ENCODE data around the gene GPR108.

The GPR108 gene

GRCh38 chr19:6743714-6744380 is 6.5 kb upstream of the GPR108 start:
- ChIA-PET POLR2A (no interaction called here), CTCF (interaction anchor here (2.4 kb wide), 1 partner anchor 120 kb away, joined by 5 read pairs; no protein-coding TSS in a partner anchor)
- WGBS (ENCODE audit: insufficient coverage): over 99% methylated on average over 15 of the region's 15 CpGs
- no peaks in the 10 kb centered on the region for H3K27me3 ChIP-seq (replicated peaks in 2 of 5; ENCODE audit: control insufficient read depth in 4 of 5, insufficient read depth in 5 of 5, low read length in 4 of 5)
- H3K9me3 ChIP-seq (ENCODE audit: control extremely low read depth in 1 of 5, control insufficient read depth in 4 of 5, insufficient read depth in 2 of 5, low read depth in 1 of 5, low read length in 4 of 5): peaks cover 0 to 4% (median 0%) of the 10 kb centered on the region in 5 experiments
- no peak overlapping the region for H3K27ac ChIP-seq (ENCODE audit: insufficient read depth in 1 of 2, low read depth in 1 of 2, low read length in 2 of 2, poor library complexity in 1 of 2, severe bottlenecking in 2 of 2)
- peaks cover 0 to 24% (median 23%) of the 10 kb centered on the region in 4 experiments for H3K4me1 ChIP-seq (ENCODE audit: control extremely low read depth in 1 of 4, control insufficient read depth in 4 of 4, insufficient read depth in 4 of 4, low read length in 3 of 4)
- no peak overlapping the region for H3K4me3 ChIP-seq (ENCODE audit: control insufficient read depth in 1 of 7, extremely low read depth in 1 of 7, insufficient read depth in 4 of 7, low read depth in 2 of 7, low read length in 6 of 7)
- no peak for DNase-seq
- peaks cover 0 to 38% (median 16%) of the 10 kb centered on the region in 4 experiments for H3K36me3 ChIP-seq (ENCODE audit: control insufficient read depth in 4 of 4, insufficient read depth in 4 of 4, low read length in 3 of 4)

GRCh38 chr19:6743066-6743465 is 5.7 kb upstream of the GPR108 start:
- Histone ChIP-seq H3K27ac (ENCODE audit: insufficient read depth in 1 of 2, low read depth in 1 of 2, low read length in 2 of 2, poor library complexity in 1 of 2, severe bottlenecking in 2 of 2) (no peak overlapping the region), H3K4me1 (ENCODE audit: control extremely low read depth in 1 of 4, control insufficient read depth in 4 of 4, insufficient read depth in 4 of 4, low read length in 3 of 4) (peaks cover 3 to 32% (median 30%) of the 10 kb centered on the region in 4 experiments), H3K9me3 (ENCODE audit: control extremely low read depth in 1 of 5, control insufficient read depth in 4 of 5, insufficient read depth in 2 of 5, low read depth in 1 of 5, low read length in 4 of 5) (peaks cover 0 to 4% (median 0%) of the 10 kb centered on the region in 5 experiments), H3K4me3 (ENCODE audit: control insufficient read depth in 1 of 7, extremely low read depth in 1 of 7, insufficient read depth in 4 of 7, low read depth in 2 of 7, low read length in 6 of 7) (no peak overlapping the region), H3K27me3 (replicated peaks in 2 of 5; ENCODE audit: control insufficient read depth in 4 of 5, insufficient read depth in 5 of 5, low read length in 4 of 5) (no peaks in the 10 kb centered on the region), H3K36me3 (ENCODE audit: control insufficient read depth in 4 of 4, insufficient read depth in 4 of 4, low read length in 3 of 4) (peaks cover 0 to 32% (median 16%) of the 10 kb centered on the region in 4 experiments)
- DNase-seq: no peak
- ChIA-PET CTCF (interaction anchor here (2.4 kb wide), 1 partner anchor 120 kb away, joined by 5 read pairs; no protein-coding TSS in a partner anchor), POLR2A (no interaction called here)
- 95% methylated on average over 6 of the region's 7 CpGs for WGBS (ENCODE audit: insufficient coverage)

- CTCF ChIA-PET: interaction anchor here (0.6 kb wide), 1 partner anchor 40 kb away, joined by 3 read pairs; no protein-coding TSS in a partner anchor
- no peaks in the 10 kb centered on the region for H3K9me3 ChIP-seq (ENCODE audit: control extremely low read depth in 1 of 5, control insufficient read depth in 4 of 5, insufficient read depth in 2 of 5, low read depth in 1 of 5, low read length in 4 of 5)
- peak overlapping the region; percentile 43 to 82 (median 73) for H3K4me3 ChIP-seq (ENCODE audit: control insufficient read depth in 1 of 7, extremely low read depth in 1 of 7, insufficient read depth in 4 of 7, low read depth in 2 of 7, low read length in 6 of 7)
- peak overlapping the region in 1 of 2 experiments; percentile 54 for H3K27ac ChIP-seq (ENCODE audit: insufficient read depth in 1 of 2, low read depth in 1 of 2, low read length in 2 of 2, poor library complexity in 1 of 2, severe bottlenecking in 2 of 2)
- peaks cover 5 to 48% (median 46%) of the 10 kb centered on the region in 4 experiments for H3K4me1 ChIP-seq (ENCODE audit: control extremely low read depth in 1 of 4, control insufficient read depth in 4 of 4, insufficient read depth in 4 of 4, low read length in 3 of 4)
- no peaks in the 10 kb centered on the region for H3K27me3 ChIP-seq (replicated peaks in 2 of 5; ENCODE audit: control insufficient read depth in 4 of 5, insufficient read depth in 5 of 5, low read length in 4 of 5)
- peaks cover 0 to 19% (median 8%) of the 10 kb centered on the region in 4 experiments for H3K36me3 ChIP-seq (ENCODE audit: control insufficient read depth in 4 of 4, insufficient read depth in 4 of 4, low read length in 3 of 4)
- DNase-seq: peak in 2 of 3 donors; percentile 39 to 51
- WGBS (ENCODE audit: insufficient coverage): under 1% methylated on average over 36 of the region's 46 CpGs
- POLR2A ChIA-PET: no interaction called here
Observed at GRCh38 chr19:6740589-6741343, 3.4 kb upstream of the GPR108 start.

- Histone ChIP-seq H3K36me3 (ENCODE audit: control insufficient read depth in 4 of 4, insufficient read depth in 4 of 4, low read length in 3 of 4) (peaks cover 0 to 15% (median 7%) of the 10 kb centered on the region in 4 experiments), H3K4me1 (ENCODE audit: control extremely low read depth in 1 of 4, control insufficient read depth in 4 of 4, insufficient read depth in 4 of 4, low read length in 3 of 4) (peaks cover 5 to 54% (median 50%) of the 10 kb centered on the region in 4 experiments), H3K27ac (ENCODE audit: insufficient read depth in 1 of 2, low read depth in 1 of 2, low read length in 2 of 2, poor library complexity in 1 of 2, severe bottlenecking in 2 of 2) (peak overlapping the region in 1 of 2 experiments; percentile 54), H3K27me3 (replicated peaks in 2 of 5; ENCODE audit: control insufficient read depth in 4 of 5, insufficient read depth in 5 of 5, low read length in 4 of 5) (no peaks in the 10 kb centered on the region), H3K4me3 (ENCODE audit: control insufficient read depth in 1 of 7, extremely low read depth in 1 of 7, insufficient read depth in 4 of 7, low read depth in 2 of 7, low read length in 6 of 7) (peak overlapping the region; percentile 43 to 82 (median 73)), H3K9me3 (ENCODE audit: control extremely low read depth in 1 of 5, control insufficient read depth in 4 of 5, insufficient read depth in 2 of 5, low read depth in 1 of 5, low read length in 4 of 5) (no peaks in the 10 kb centered on the region)
- POLR2A ChIA-PET: no interaction called here
- 0% methylated on average over 15 of the region's 34 CpGs for WGBS (ENCODE audit: insufficient coverage)
- CTCF ChIA-PET: interaction anchor here (0.6 to 1.9 kb wide), 2 partner anchors 41 to 63 kb away, joined by 3 to 5 read pairs; no protein-coding TSS in a partner anchor
- DNase-seq: peak in 2 of 3 donors; percentile 33 to 34
Observed at GRCh38 chr19:6739883-6740588, 2.7 kb upstream of the GPR108 start.

GRCh38 chr19:6739390-6739882 is 2.1 kb upstream of the GPR108 start, which contains the start of gene TRIP10:
Gene TRIP10, plus strand, starts transcription at chr19:6739680. Its CDS starts 82 bp downstream, at chr19:6739762.
- ChIA-PET CTCF (interaction anchor here (1.2 to 3.6 kb wide), 4 partner anchors 14 to 124 kb away, joined by 4 to 31 read pairs (median 6); no protein-coding TSS in a partner anchor), POLR2A (interaction anchor here (1.9 kb wide), 1 partner anchor 63 kb away, joined by 9 read pairs; no protein-coding TSS in a partner anchor)
- peak; percentile 67 to 75 (median 73) for DNase-seq
- Histone ChIP-seq H3K4me3 (ENCODE audit: control insufficient read depth in 1 of 7, extremely low read depth in 1 of 7, insufficient read depth in 4 of 7, low read depth in 2 of 7, low read length in 6 of 7) (peak within 1 kb of the TSS; percentile 43 to 82 (median 73)), H3K4me1 (ENCODE audit: control extremely low read depth in 1 of 4, control insufficient read depth in 4 of 4, insufficient read depth in 4 of 4, low read length in 3 of 4) (peaks cover 5 to 54% (median 50%) of the 10 kb centered on the region in 4 experiments), H3K36me3 (ENCODE audit: control insufficient read depth in 4 of 4, insufficient read depth in 4 of 4, low read length in 3 of 4) (peaks cover 0 to 11% (median 4%) of the 10 kb centered on the region in 4 experiments), H3K27ac (ENCODE audit: insufficient read depth in 1 of 2, low read depth in 1 of 2, low read length in 2 of 2, poor library complexity in 1 of 2, severe bottlenecking in 2 of 2) (peak within 1 kb of the TSS in 1 of 2 experiments; percentile 71), H3K9me3 (ENCODE audit: control extremely low read depth in 1 of 5, control insufficient read depth in 4 of 5, insufficient read depth in 2 of 5, low read depth in 1 of 5, low read length in 4 of 5) (no peaks in the 10 kb centered on the region), H3K27me3 (replicated peaks in 2 of 5; ENCODE audit: control insufficient read depth in 4 of 5, insufficient read depth in 5 of 5, low read length in 4 of 5) (no peaks in the 10 kb centered on the region)
- WGBS (ENCODE audit: insufficient coverage): 0% methylated on average over 10 of the region's 47 CpGs

GRCh38 chr19:6738787-6739389 is 1.5 kb upstream of the GPR108 start:
- CTCF ChIA-PET: interaction anchor here (1.1 to 3.9 kb wide), 11 partner anchors 10 to 130 kb away, joined by 3 to 31 read pairs (median 5); partner anchors contain the start of gene VAV1
- DNase-seq: no peak
- H3K27ac ChIP-seq (ENCODE audit: insufficient read depth in 1 of 2, low read depth in 1 of 2, low read length in 2 of 2, poor library complexity in 1 of 2, severe bottlenecking in 2 of 2): peak overlapping the region in 1 of 2 experiments; percentile 71
- peaks cover 0 to 12% (median 3%) of the 10 kb centered on the region in 4 experiments for H3K36me3 ChIP-seq (ENCODE audit: control insufficient read depth in 4 of 4, insufficient read depth in 4 of 4, low read length in 3 of 4)
- no peaks in the 10 kb centered on the region for H3K27me3 ChIP-seq (replicated peaks in 2 of 5; ENCODE audit: control insufficient read depth in 4 of 5, insufficient read depth in 5 of 5, low read length in 4 of 5)
- POLR2A ChIA-PET: interaction anchor here (1.3 to 1.9 kb wide), 2 partner anchors 64 to 125 kb away, joined by 7 to 9 read pairs; no protein-coding TSS in a partner anchor
- H3K4me1 ChIP-seq (ENCODE audit: control extremely low read depth in 1 of 4, control insufficient read depth in 4 of 4, insufficient read depth in 4 of 4, low read length in 3 of 4): peaks cover 5 to 54% (median 50%) of the 10 kb centered on the region in 4 experiments
- 21% methylated on average over 22 of the region's 24 CpGs for WGBS (ENCODE audit: insufficient coverage)
- H3K9me3 ChIP-seq (ENCODE audit: control extremely low read depth in 1 of 5, control insufficient read depth in 4 of 5, insufficient read depth in 2 of 5, low read depth in 1 of 5, low read length in 4 of 5): no peaks in the 10 kb centered on the region
- H3K4me3 ChIP-seq (ENCODE audit: control insufficient read depth in 1 of 7, extremely low read depth in 1 of 7, insufficient read depth in 4 of 7, low read depth in 2 of 7, low read length in 6 of 7): peak overlapping the region; percentile 17 to 81 (median 67)
